Neuronal stem cell (in vitro differentiated cells): Measurements from ENCODE around the gene JADE3. TPM values are rescaled to one million over a fixed set of nuclear protein-coding genes. Genes with fewer than 3 reads are reported as not detected.
A peak's percentile ranks its signal among the peaks of the same experiment; 100 is the strongest.

ENCODE experiments used
- DNase-seq: peaks from one replicate; pipeline ENCODE4 v3.0.0-alpha.2; 2013; ENCODE audit warnings: low spot score
- H2AFZ ChIP-seq: one replicate; pipeline ENCODE4 v1.6.1; 2013; ENCODE audit warnings: mild to moderate bottlenecking, low read length, inconsistent platforms
- H2AK5ac ChIP-seq: 2 replicates; pipeline ENCODE4 v1.6.1; 2013; ENCODE audit warnings: low read depth, mild to moderate bottlenecking, inconsistent platforms, low read length, moderate library complexity, mixed read lengths
- H2BK120ac ChIP-seq: 2 replicates; pipeline ENCODE4 v1.6.1; 2013; ENCODE audit warnings: low read depth, mild to moderate bottlenecking, inconsistent platforms, low read length, moderate library complexity, mixed read lengths
- H2BK12ac ChIP-seq: one replicate; pipeline ENCODE4 v1.6.1; 2013; ENCODE audit warnings: low read length, inconsistent platforms
- H2BK15ac ChIP-seq: 2 replicates; pipeline ENCODE4 v1.6.1; 2013; ENCODE audit warnings: mild to moderate bottlenecking, low read length, inconsistent platforms, mixed read lengths
- H2BK5ac ChIP-seq: one replicate; pipeline ENCODE4 v1.6.1; 2013; ENCODE audit warnings: inconsistent platforms, mild to moderate bottlenecking, low read length, moderate library complexity
- H3K14ac ChIP-seq: one replicate; pipeline ENCODE4 v1.6.1; 2013; ENCODE audit warnings: low read length, inconsistent platforms
- H3K18ac ChIP-seq: 2 replicates; pipeline ENCODE4 v1.6.1; 2013; ENCODE audit warnings: low read length, inconsistent platforms
- H3K23ac ChIP-seq: 2 replicates; pipeline ENCODE4 v1.6.1; 2013; ENCODE audit warnings: low read depth, mild to moderate bottlenecking, mixed read lengths, low read length, inconsistent platforms; ENCODE audit not compliant: poor library complexity
- H3K27ac ChIP-seq: replicated peaks from 3 replicates; pipeline ENCODE4 v1.5.1; 2013; ENCODE audit warnings: low read length, inconsistent platforms
- H3K27me3 ChIP-seq, 3 experiments: 2 replicates each; pipeline ENCODE4 v1.6.1; 2013; ENCODE audit warnings: low read length in 3 of 3, mild to moderate bottlenecking in 2 of 3, inconsistent platforms in 1 of 3, low read depth in 1 of 3, mixed read lengths in 1 of 3, moderate library complexity in 1 of 3; ENCODE audit not compliant: control insufficient read depth in 3 of 3, insufficient read depth in 3 of 3
- H3K36me3 ChIP-seq, 2 donors: replicated peaks in 1 of 2; 2 replicates each; pipeline ENCODE4 v1.6.1; 2013; ENCODE audit warnings: low read length in 2 of 2; ENCODE audit not compliant: control insufficient read depth in 2 of 2, insufficient read depth in 2 of 2
- H3K4ac ChIP-seq: 2 replicates; pipeline ENCODE4 v1.6.1; 2013; ENCODE audit warnings: inconsistent platforms, mild to moderate bottlenecking, low read length, moderate library complexity
- H3K4me1 ChIP-seq, 2 donors: 1 replicate in 1 of 2; 2 replicates in 1 of 2; pipeline ENCODE4 v1.6.1; 2013; ENCODE audit warnings: low read length in 2 of 2, low read depth in 1 of 2; ENCODE audit not compliant: control insufficient read depth in 2 of 2, insufficient read depth in 1 of 2
- H3K4me2 ChIP-seq: one replicate; pipeline ENCODE4 v1.6.1; 2013; ENCODE audit warnings: mild to moderate bottlenecking, low read length, inconsistent platforms; ENCODE audit not compliant: insufficient read depth, poor library complexity, severe bottlenecking
- H3K4me3 ChIP-seq, 2 donors: 2 replicates each; pipeline ENCODE4 v1.5.1; 2013; ENCODE audit warnings: low read length in 2 of 2, mild to moderate bottlenecking in 2 of 2, inconsistent platforms in 1 of 2, moderate library complexity in 1 of 2
- H3K79me1 ChIP-seq: one replicate; pipeline ENCODE4 v1.6.1; 2013; ENCODE audit warnings: low read depth, mild to moderate bottlenecking, inconsistent platforms, low read length, moderate library complexity
- H3K9ac ChIP-seq: one replicate; pipeline ENCODE4 v1.6.1; 2013; ENCODE audit warnings: mild to moderate bottlenecking, low read depth, low read length, inconsistent platforms; ENCODE audit not compliant: poor library complexity
- H3K9me3 ChIP-seq, 2 donors: replicated peaks in 1 of 2; 2 replicates each; pipeline versions ENCODE3 to v1.6.1; 2013; ENCODE audit warnings: low read length in 2 of 2, mild to moderate bottlenecking in 2 of 2, inconsistent platforms in 1 of 2, low read depth in 1 of 2, mixed read lengths in 1 of 2, moderate library complexity in 1 of 2; ENCODE audit not compliant: control insufficient read depth in 2 of 2, insufficient read depth in 1 of 2
- H4K8ac ChIP-seq: one replicate; pipeline ENCODE4 v1.6.1; 2013; ENCODE audit warnings: low read depth, mild to moderate bottlenecking, inconsistent platforms, low read length, moderate library complexity
- H4K91ac ChIP-seq: one replicate; pipeline ENCODE4 v1.6.1; 2013; ENCODE audit warnings: low read length, low read depth, mild to moderate bottlenecking, inconsistent platforms; ENCODE audit not compliant: poor library complexity
- WGBS, 2 donors: extraction: QIAGEN DNeasy Blood & Tissue Kit; methylation state at CpG; one replicate each; pipeline ENCODE4 v1.1.7; 2013; ENCODE audit warnings: missing lambda C conversion rate in 2 of 2, mixed read lengths in 1 of 2; ENCODE audit not compliant: insufficient read length in 2 of 2, insufficient replicate concordance in 1 of 2; ENCODE audit errors: extremely low coverage in 2 of 2; 5-methylcytosine and 5-hydroxymethylcytosine counted together
- polyA plus RNA-seq, 2 experiments: library from polyadenylated mRNA; stranded (reverse); fragments of 200-250 nt; gene quantifications; one replicate each; pipeline ENCODE4 v1.2.3, GENCODE V29; 2013

The JADE3 gene
- 8.5 TPM for polyA plus RNA-seq (2013, experiment 1 of 2)
- polyA plus RNA-seq (2013, experiment 2 of 2): 8.7 TPM

- Histone ChIP-seq H4K8ac (no peak within 1 kb of the TSS), H3K27me3 (no peaks in the 10 kb centered on the region), H3K14ac (no peak within 1 kb of the TSS), H3K79me1 (no peaks in the 10 kb centered on the region), H2AFZ (peak within 1 kb of the TSS; percentile 95), H2BK5ac (peak within 1 kb of the TSS; percentile 66), H3K27ac (peak within 1 kb of the TSS; percentile 79), H2AK5ac (no peak within 1 kb of the TSS), H3K4me3 (peak within 1 kb of the TSS; percentile 66 to 96), H2BK120ac (no peak within 1 kb of the TSS), H3K9ac (peak within 1 kb of the TSS; percentile 81), H2BK15ac (peak within 1 kb of the TSS; percentile 26), H4K91ac (no peak within 1 kb of the TSS), H3K23ac (peak within 1 kb of the TSS; percentile 43), H3K4me1 (peaks cover 3% of the 10 kb centered on the region in 2 donors), H3K9me3 (no peaks in the 10 kb centered on the region), H3K4me2 (peak within 1 kb of the TSS; percentile 54), H3K18ac (peak within 1 kb of the TSS; percentile 94), H3K4ac (no peak within 1 kb of the TSS), H2BK12ac (no peak within 1 kb of the TSS), H3K36me3 (no peaks in the 10 kb centered on the region)
- no CpG with 5 or more reads among the region's 64 CpGs for WGBS, 2 donors
- peak; percentile 66 for DNase-seq
Measured at GRCh38 chrX:46912098-46912602, at the start of gene JADE3. TSS of gene JADE3 (plus strand) at chrX:46912421. CDS start at chrX:46984895, 72,474 bp downstream.

- H2AK5ac ChIP-seq: no peak overlapping the region
- H2AFZ ChIP-seq: no peak overlapping the region
- H3K4ac ChIP-seq: no peak overlapping the region
- H2BK120ac ChIP-seq: no peak overlapping the region
- H2BK5ac ChIP-seq: no peak overlapping the region
- no peak overlapping the region for H3K9ac ChIP-seq
- H2BK12ac ChIP-seq: no peak overlapping the region
- H3K36me3 ChIP-seq: peaks cover 0 to 27% of the 10 kb centered on the region in 2 donors
- H3K9me3 ChIP-seq: no peaks in the 10 kb centered on the region
- H3K4me1 ChIP-seq: no peaks in the 10 kb centered on the region
- H3K14ac ChIP-seq: no peak overlapping the region
- no peak overlapping the region for H3K18ac ChIP-seq
- H2BK15ac ChIP-seq: no peak overlapping the region
- H3K4me3 ChIP-seq: no peak overlapping the region
- H4K91ac ChIP-seq: no peak overlapping the region
- no peaks in the 10 kb centered on the region for H3K79me1 ChIP-seq
- no peak overlapping the region for H4K8ac ChIP-seq
- no CpG with 5 or more reads among the region's 2 CpGs for WGBS, 2 donors
- H3K27ac ChIP-seq: no peak overlapping the region
- no peak overlapping the region for H3K4me2 ChIP-seq
- DNase-seq: no peak
- H3K27me3 ChIP-seq: no peaks in the 10 kb centered on the region
- no peak overlapping the region for H3K23ac ChIP-seq
Measured at GRCh38 chrX:46863072-46863471, 49.1 kb upstream of the JADE3 start.

- H3K18ac ChIP-seq: no peak overlapping the region
- H3K27ac ChIP-seq: no peak overlapping the region
- H2AFZ ChIP-seq: no peak overlapping the region
- H2BK120ac ChIP-seq: no peak overlapping the region
- H3K4me1 ChIP-seq: no peaks in the 10 kb centered on the region
- H3K23ac ChIP-seq: no peak overlapping the region
- H4K8ac ChIP-seq: no peak overlapping the region
- no peaks in the 10 kb centered on the region for H3K9me3 ChIP-seq
- H2BK5ac ChIP-seq: no peak overlapping the region
- no peak overlapping the region for H3K9ac ChIP-seq
- no peak overlapping the region for H3K4me3 ChIP-seq
- H3K79me1 ChIP-seq: no peaks in the 10 kb centered on the region
- no peak overlapping the region for H3K14ac ChIP-seq
- no peaks in the 10 kb centered on the region for H3K27me3 ChIP-seq
- no peak overlapping the region for H2BK15ac ChIP-seq
- no CpG with 5 or more reads among the region's 2 CpGs for WGBS, 2 donors
- H3K36me3 ChIP-seq: peaks cover 0 to 17% of the 10 kb centered on the region in 2 donors
- no peak overlapping the region for H4K91ac ChIP-seq
- no peak overlapping the region for H2AK5ac ChIP-seq
- DNase-seq: no peak
- no peak overlapping the region for H2BK12ac ChIP-seq
- H3K4ac ChIP-seq: no peak overlapping the region
- H3K4me2 ChIP-seq: no peak overlapping the region
Measured at GRCh38 chrX:46864606-46865005, 47.6 kb upstream of the JADE3 start.

- no CpG with 5 or more reads among the region's 4 CpGs for WGBS, 2 donors
Measured at GRCh38 chrX:46865281-46865680, 46.9 kb upstream of the JADE3 start.

More at GRCh38 chrX:46865281-46865680, 46.9 kb upstream of the JADE3 start:
- Histone ChIP-seq H4K91ac (no peak overlapping the region), H3K18ac (no peak overlapping the region), H3K9ac (no peak overlapping the region), H3K4me1 (no peaks in the 10 kb centered on the region), H3K27ac (no peak overlapping the region), H2AFZ (no peak overlapping the region), H2BK5ac (no peak overlapping the region), H3K36me3 (peaks cover 0 to 11% of the 10 kb centered on the region in 2 donors), H2BK120ac (no peak overlapping the region), H2AK5ac (no peak overlapping the region), H3K4me2 (no peak overlapping the region), H3K4me3 (no peak overlapping the region), H2BK15ac (no peak overlapping the region), H3K4ac (no peak overlapping the region), H3K79me1 (no peaks in the 10 kb centered on the region), H3K14ac (no peak overlapping the region), H4K8ac (no peak overlapping the region), H3K27me3 (no peaks in the 10 kb centered on the region), H3K23ac (no peak overlapping the region), H3K9me3 (no peaks in the 10 kb centered on the region), H2BK12ac (no peak overlapping the region)
- no peak for DNase-seq
